Parietal lobe (tissue), 1 donor: ENCODE results near the gene WDHD1. TPM values are rescaled to one million over a fixed set of nuclear protein-coding genes. Genes with fewer than 3 reads are reported as not detected.

Source experiments
- total RNA-seq: library from RNA; depleted of rRNA; stranded (reverse); fragments of >200 nt; gene quantifications from one replicate; pipeline ENCODE4 v1.2.3, GENCODE V29; 2014

WDHD1 gene
- total RNA-seq: 11.9 TPM

GRCh38 chr14:55026793-55027561 is at the start of gene WDHD1, which contains the start of gene SOCS4:
Gene WDHD1, minus strand, starts transcription at chr14:55027099. Its CDS starts 312 bp downstream, at chr14:55026787.
Gene SOCS4, plus strand, starts transcription at chr14:55027236. Its CDS starts 15,806 bp downstream, at chr14:55043042.

GRCh38 chr14:55051423-55052268 is 24.7 kb upstream of the WDHD1 start, which contains the start of gene MAPK1IP1L:
Gene MAPK1IP1L, plus strand, starts transcription at chr14:55051647. Its CDS starts 10,037 bp downstream, at chr14:55061684.

DNA sequence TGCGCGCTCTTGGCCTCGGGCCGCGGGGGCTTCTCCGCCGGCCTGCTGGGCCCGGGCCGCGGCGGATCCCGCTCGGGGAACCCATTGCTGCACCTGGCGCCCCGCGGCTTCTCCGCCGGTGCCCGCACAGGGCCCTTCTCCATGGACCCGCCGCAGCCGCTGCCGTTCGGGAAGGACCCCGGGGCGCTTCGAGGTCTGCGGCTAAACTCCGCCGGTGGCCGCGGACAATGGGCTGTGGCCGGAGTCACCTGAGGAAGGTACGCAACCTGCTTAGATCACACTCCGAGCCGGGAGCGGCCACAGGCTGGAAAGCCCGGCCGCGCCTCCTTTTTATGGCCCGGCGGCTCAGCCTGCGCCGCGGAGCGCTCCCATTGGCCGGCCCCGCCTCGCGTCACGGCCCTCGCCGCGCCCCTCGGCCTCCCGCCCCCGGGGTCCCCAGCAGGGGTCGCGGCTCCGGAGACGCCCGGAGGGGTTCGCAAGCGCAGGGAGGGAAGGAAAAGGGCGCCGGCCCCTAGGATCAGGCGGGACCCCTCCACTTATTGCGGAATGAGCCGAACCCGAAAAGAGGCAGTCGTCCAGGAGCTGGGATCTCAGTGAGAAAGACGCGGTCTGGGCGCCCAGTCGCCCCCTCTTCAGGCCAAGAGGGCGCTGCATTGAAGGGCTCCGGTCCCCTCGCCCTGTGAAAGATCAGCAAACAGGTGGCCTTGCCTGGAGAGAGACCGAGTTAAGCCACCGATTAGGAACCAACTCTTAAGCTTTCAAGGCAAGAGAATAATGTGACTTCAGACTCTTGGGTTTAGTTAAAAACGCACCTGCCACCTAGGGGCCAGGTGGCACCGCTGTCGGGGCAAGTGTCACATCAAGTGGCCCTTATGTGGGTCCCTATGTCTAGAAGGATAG is 124.1 kb downstream of the WDHD1 start, which contains the start of gene GCH1:
Gene GCH1 (minus strand): TSS at position 306 of the 900 bp plus-strand sequence. CDS start 163 bp downstream, at position 143.

Other genes starting within 250 kb of the WDHD1 start
- gene GCH1, start 124.3 kb downstream of the WDHD1 start, total RNA-seq: 2.8 TPM
- gene SOCS4, start 137 bp upstream of the WDHD1 start, total RNA-seq: 31.0 TPM
- gene MAPK1IP1L, start 24.5 kb upstream of the WDHD1 start, total RNA-seq: 31.9 TPM
- gene LGALS3, start 102.2 kb upstream of the WDHD1 start, total RNA-seq: 6.3 TPM
- 6.6 TPM for gene DLGAP5, start 164.5 kb upstream of the WDHD1 start, total RNA-seq
- 34.4 TPM for gene FBXO34, start 244.3 kb upstream of the WDHD1 start, total RNA-seq